ENCODE measurements around the gene ADAMTS20.

Gene ADAMTS20

DNA sequence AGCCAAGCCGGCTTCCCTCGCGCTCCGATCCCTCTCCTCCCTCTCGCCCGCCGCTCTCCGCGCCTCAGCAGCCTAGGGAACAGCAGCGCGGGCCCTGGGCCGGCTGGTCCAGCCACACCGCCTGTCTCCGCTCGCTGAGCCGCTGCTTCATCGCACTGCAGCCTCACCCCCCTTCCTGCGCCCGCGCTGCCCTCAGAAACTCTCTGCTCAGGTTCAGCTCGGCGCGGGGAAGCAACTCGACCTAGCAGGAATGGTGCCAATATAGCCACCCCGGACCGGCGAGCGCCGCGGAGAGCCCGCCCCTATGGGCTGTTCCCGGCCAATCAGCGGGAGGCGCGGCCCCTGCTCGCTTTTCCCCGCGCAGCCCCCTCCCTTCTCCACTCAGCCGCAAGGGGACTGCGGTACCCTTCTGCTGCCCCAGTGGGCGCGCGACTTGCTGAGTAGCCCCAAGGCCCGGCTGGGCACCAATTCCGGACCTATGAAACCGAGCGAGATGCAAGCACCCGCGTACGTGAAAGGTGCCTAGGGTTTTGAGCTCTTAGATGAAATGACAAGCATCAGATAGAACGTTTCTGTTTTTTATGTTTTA is at the start of gene ADAMTS20:
ADAMTS20 (minus strand) TSS at position 233 of the 589 bp plus-strand sequence. CDS start 282 bp downstream, outside the sequence.
- Mint-ChIP-seq H3K36me3 (ENCODE audit: low read depth) (peaks cover 4% of the 10 kb centered on the region), H3K27ac (peak within 1 kb of the TSS in 2 of 3 experiments; percentile 10 to 55), H3K4me3 (peak within 1 kb of the TSS; percentile 91 to 96 (median 92)), H3K4me1 (no peaks in the 10 kb centered on the region), H3K27me3 (ENCODE audit: low read depth) (peaks cover 44% of the 10 kb centered on the region), H3K9me3 (peaks cover 8% of the 10 kb centered on the region)
- TF ChIP-seq CTCF (IDR thresholded peaks at IDR 0.05; ENCODE audit: unreplicated experiment in 3 of 3): peak; percentile 46 to 56 (median 50)

DNA sequence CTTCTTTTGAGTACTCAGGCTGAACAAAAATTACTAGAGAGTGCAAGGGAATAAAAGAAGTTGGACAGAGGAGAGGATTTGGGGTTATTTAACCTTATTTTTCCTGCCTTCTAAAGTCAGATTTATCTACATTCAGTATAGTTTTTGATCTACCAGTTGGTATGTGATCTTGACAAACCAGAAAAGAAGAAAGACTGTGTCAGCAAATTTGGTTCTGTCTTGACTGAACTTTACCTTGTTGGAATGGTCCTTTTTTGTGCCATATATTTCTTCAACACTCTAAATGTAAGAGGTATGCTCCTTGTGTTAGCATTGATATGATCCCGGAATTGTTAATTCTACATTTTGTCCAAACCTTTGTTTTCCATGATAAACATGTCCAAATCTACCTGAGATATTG is 47.7 kb upstream of the ADAMTS20 start:
- TF ChIP-seq CTCF (IDR thresholded peaks at IDR 0.05; ENCODE audit: unreplicated experiment in 3 of 3): no peak
- no peak overlapping the region for H3K27ac Mint-ChIP-seq
- H3K9me3 Mint-ChIP-seq: no peaks in the 10 kb centered on the region
- H3K27me3 Mint-ChIP-seq (ENCODE audit: low read depth): no peaks in the 10 kb centered on the region
- H3K4me3 Mint-ChIP-seq: no peak overlapping the region
- H3K36me3 Mint-ChIP-seq (ENCODE audit: low read depth): no peaks in the 10 kb centered on the region
- H3K4me1 Mint-ChIP-seq: no peaks in the 10 kb centered on the region

GRCh38 chr12:43599066-43599465 is 47.1 kb upstream of the ADAMTS20 start:
- Mint-ChIP-seq H3K27me3 (ENCODE audit: low read depth) (no peaks in the 10 kb centered on the region), H3K36me3 (ENCODE audit: low read depth) (no peaks in the 10 kb centered on the region), H3K27ac (no peak overlapping the region), H3K9me3 (no peaks in the 10 kb centered on the region), H3K4me3 (no peak overlapping the region), H3K4me1 (no peaks in the 10 kb centered on the region)
- TF ChIP-seq CTCF (IDR thresholded peaks at IDR 0.05; ENCODE audit: unreplicated experiment in 3 of 3): no peak

DNA sequence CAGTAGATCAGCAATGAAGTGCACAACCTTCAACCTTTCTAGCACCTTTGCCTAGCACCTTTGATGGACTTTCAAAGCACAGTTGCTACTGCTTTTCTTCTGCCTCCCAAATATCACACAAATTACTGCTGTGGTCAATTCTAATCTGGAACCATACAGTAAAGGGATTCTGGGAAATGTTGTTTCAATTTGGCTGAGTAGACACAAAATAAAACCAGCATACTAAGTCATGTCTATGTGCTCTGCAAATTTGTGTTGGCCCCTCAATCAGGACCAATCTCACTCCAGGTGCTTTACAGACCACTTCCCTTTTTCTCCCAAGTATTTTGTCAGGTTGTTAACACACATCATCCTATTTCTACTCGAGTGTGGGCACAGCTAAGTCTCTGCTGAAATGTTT is 38.3 kb upstream of the ADAMTS20 start:
- no peaks in the 10 kb centered on the region for H3K27me3 Mint-ChIP-seq (ENCODE audit: low read depth)
- H3K4me1 Mint-ChIP-seq: no peaks in the 10 kb centered on the region
- H3K27ac Mint-ChIP-seq: no peak overlapping the region
- no peak overlapping the region for H3K4me3 Mint-ChIP-seq
- no peaks in the 10 kb centered on the region for H3K36me3 Mint-ChIP-seq (ENCODE audit: low read depth)
- H3K9me3 Mint-ChIP-seq: no peaks in the 10 kb centered on the region
- no peak for TF ChIP-seq CTCF (IDR thresholded peaks at IDR 0.05; ENCODE audit: unreplicated experiment in 3 of 3)

- TF ChIP-seq CTCF (IDR thresholded peaks at IDR 0.05; ENCODE audit: unreplicated experiment in 3 of 3): no peak
- Mint-ChIP-seq H3K27ac (no peak overlapping the region), H3K27me3 (ENCODE audit: low read depth) (no peaks in the 10 kb centered on the region), H3K36me3 (ENCODE audit: low read depth) (no peaks in the 10 kb centered on the region), H3K4me3 (no peak overlapping the region), H3K4me1 (no peaks in the 10 kb centered on the region), H3K9me3 (peaks cover under 1% of the 10 kb centered on the region)
Observed at GRCh38 chr12:43586646-43587245, 34.7 kb upstream of the ADAMTS20 start.

DNA sequence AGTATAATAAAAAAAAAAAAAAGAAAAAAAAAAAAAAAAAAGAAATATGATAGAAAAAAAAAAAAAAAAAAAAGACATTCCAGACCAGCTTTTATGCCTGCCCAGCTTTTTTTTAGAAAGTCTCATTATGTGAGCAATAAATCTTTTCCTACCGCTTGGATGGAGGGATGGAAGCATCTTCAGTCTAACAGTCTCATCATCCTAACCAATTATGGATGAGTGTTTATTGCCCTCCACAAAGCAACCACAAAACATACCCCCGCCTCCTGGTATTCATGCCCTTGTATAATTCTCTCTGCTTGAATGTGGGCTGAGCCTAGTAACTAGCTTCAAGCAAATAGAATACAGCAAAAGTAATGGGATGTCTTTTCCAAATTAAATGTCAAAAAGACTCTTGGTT is 33.7 kb upstream of the ADAMTS20 start:
- no peak overlapping the region for H3K27ac Mint-ChIP-seq
- no peak for TF ChIP-seq CTCF (IDR thresholded peaks at IDR 0.05; ENCODE audit: unreplicated experiment in 3 of 3)

More for the DNA sequence above, 33.7 kb upstream of the ADAMTS20 start:
- Mint-ChIP-seq H3K4me1 (no peaks in the 10 kb centered on the region), H3K36me3 (ENCODE audit: low read depth) (no peaks in the 10 kb centered on the region), H3K27me3 (ENCODE audit: low read depth) (no peaks in the 10 kb centered on the region), H3K4me3 (no peak overlapping the region), H3K9me3 (peaks cover 3% of the 10 kb centered on the region)

Data from nephron (organoid).